SK-N-SH treated with all-trans-retinoic acid at 6 μM for 48 hours (cell line): ENCODE results near the gene SPATS2.

Source experiments
- CREB5 ChIP-seq: fragments of 250-450 bp; sonication (Bioruptor Pico); IDR thresholded peaks from 2 replicates; pipeline ENCODE4 v1.5.1; 2020; ENCODE audit warnings: low read depth, mild to moderate bottlenecking, moderate library complexity
- GLIS3 ChIP-seq: fragments of 250-450 bp; sonication (Bioruptor Pico); IDR thresholded peaks from 2 replicates; pipeline ENCODE4 v1.5.0; 2020; ENCODE audit warnings: mild to moderate bottlenecking, moderate library complexity
- ISL1 ChIP-seq: fragments of 250-450 bp; sonication (Bioruptor Pico); IDR thresholded peaks from 2 replicates; pipeline ENCODE4 v2.1.2; 2022; ENCODE audit warnings: mild to moderate bottlenecking, moderate library complexity
- TOX ChIP-seq: fragments of 250-450 bp; sonication (Bioruptor Pico); IDR thresholded peaks from 2 replicates; pipeline ENCODE4 v1.8.0; 2021; ENCODE audit warnings: mild to moderate bottlenecking, moderate library complexity, borderline replicate concordance

- TF ChIP-seq CREB5 (CRISPR knock-in tag) (no peak), GLIS3 (CRISPR knock-in tag) (no peak), TOX (CRISPR knock-in tag) (no peak), ISL1 (CRISPR knock-in tag) (no peak)
These were observed 22.7 kb upstream of the SPATS2 start for GRCh38 chr12:49344486-49345050.
